ENCODE results near the gene HBZ. TPM values are rescaled to one million over a fixed set of nuclear protein-coding genes. Genes with fewer than 3 reads are reported as not detected.
"Not testable (repeated sequence)": the region's sequence is repeated elsewhere in the genome, so short reads cannot be mapped to it uniquely, and the experiment has no call there.

Gene HBZ
- total RNA-seq, 1 donor from 2014 or later = 1.0 TPM

GRCh38 chr16:204046-204445, 51.6 kb downstream of the HBZ start:
- H3K27ac ChIP-seq (ENCODE audit: low read depth, low read length); H3K4me3 ChIP-seq (ENCODE audit: low read length in 3 of 3); H3K9ac ChIP-seq (ENCODE audit: low read depth in 1 of 3, low read length in 3 of 3); H3K4me1 ChIP-seq (ENCODE audit: control insufficient read depth in 3 of 3, insufficient read depth in 3 of 3, low read length in 3 of 3); H3K27me3 ChIP-seq (ENCODE audit: control insufficient read depth in 3 of 3, insufficient read depth in 3 of 3, low read length in 3 of 3); H3K9me3 ChIP-seq (ENCODE audit: control insufficient read depth in 3 of 3, low read length in 3 of 3): not testable (repeated sequence)
- peaks cover 30 to 55% (median 55%) of the 10 kb centered on the region in 3 donors for H3K36me3 ChIP-seq (ENCODE audit: control insufficient read depth in 3 of 3, insufficient read depth in 3 of 3, low read length in 3 of 3)

Small RNA genes lying within 50 kb of the gene (small RNA-seq; reads per million reads assigned to genes)
- not detected for gene RF00019

Other genes with a start within 250 kb of the HBZ start
- 4.2 TPM for gene POLR3K, start 99.0 kb upstream of the HBZ start, total RNA-seq
- gene SNRNP25, start 98.8 kb upstream of the HBZ start, total RNA-seq = 16.2 TPM
- gene RHBDF1, start 80.0 kb upstream of the HBZ start, total RNA-seq = 19.8 TPM
- gene MPG, start 74.4 kb upstream of the HBZ start, total RNA-seq = 72.0 TPM
- 12.5 TPM for gene NPRL3, start 14.0 kb upstream of the HBZ start, total RNA-seq
- gene HBM, start 13.3 kb downstream of the HBZ start, total RNA-seq = 151 TPM
- gene HBA2, start 20.2 kb downstream of the HBZ start, total RNA-seq = 5,761 TPM
- 2,922 TPM for gene HBA1, start 24.0 kb downstream of the HBZ start, total RNA-seq
- 14.1 TPM for gene HBQ1, start 27.8 kb downstream of the HBZ start, total RNA-seq
- 38.1 TPM for gene LUC7L, start 76.8 kb downstream of the HBZ start, total RNA-seq
- gene FAM234A, start 82.2 kb downstream of the HBZ start, total RNA-seq = 23.5 TPM
- 0.52 TPM for gene RGS11, start 123.3 kb downstream of the HBZ start, total RNA-seq
- gene ARHGDIG, start 127.9 kb downstream of the HBZ start, total RNA-seq = 1.0 TPM
- under 0.01 TPM for gene PDIA2, start 130.5 kb downstream of the HBZ start, total RNA-seq
- 8.9 TPM for gene AXIN1, start 200.1 kb downstream of the HBZ start, total RNA-seq
- gene MRPL28, start 217.9 kb downstream of the HBZ start, total RNA-seq = 43.3 TPM
- gene PGAP6, start 229.3 kb downstream of the HBZ start, total RNA-seq = 11.0 TPM
- 21.4 TPM for gene NME4, start 244.6 kb downstream of the HBZ start, total RNA-seq
- 2.6 TPM for gene DECR2, start 249.2 kb downstream of the HBZ start, total RNA-seq

Data from skeletal muscle tissue (tissue), 5 donors.